IMR-90 (cell line): Measurements from ENCODE around the gene IPO13. TPM values are rescaled to one million over a fixed set of nuclear protein-coding genes. Genes with fewer than 3 reads are reported as not detected.

Experiments used
- ATAC-seq: fragments of 200-7000 bp; cut with Tn5 transposase; 2 replicates; pipeline ENCODE4 v1.9.1; 2020; ENCODE audit warnings: low read depth, mild to moderate bottlenecking, moderate library complexity
- BruUV-seq: library from RNA; stranded (reverse); fragments of 400-500 nt; replicated peaks from 2 replicates; lab custom pipeline; 2021; lab: Mats Ljungman, UMichigan
- CTCF ChIA-PET: fragments of 300-600 bp; formaldehyde crosslinking; extraction: SDS; loops from one replicate; lab custom pipeline; 2021; ENCODE audit warnings: antibody characterized with exemption; lab: Yijun Ruan, JAX
- POLR2A ChIA-PET: fragments of 300-600 bp; sonication (Branson Sonifier 250); formaldehyde crosslinking; loops from one replicate; lab custom pipeline; 2022; ENCODE audit warnings: antibody characterized with exemption; ENCODE audit not compliant: unreplicated experiment; lab: Charles Lee
- DNase-seq: peaks from one replicate; pipeline ENCODE4 v3.0.0; 2013
- H2AFZ ChIP-seq: replicated peaks from 2 replicates; pipeline ENCODE3; 2013; ENCODE audit warnings: low read length, mild to moderate bottlenecking; ENCODE audit not compliant: poor library complexity
- H2AK5ac ChIP-seq: 2 replicates; pipeline ENCODE4 v1.6.1; 2013; ENCODE audit warnings: low read depth, low read length, inconsistent platforms
- H2AK9ac ChIP-seq: replicated peaks from 2 replicates; pipeline ENCODE3; 2013; ENCODE audit warnings: mild to moderate bottlenecking, low read depth, low read length, moderate library complexity; ENCODE audit not compliant: poor library complexity
- H2BK120ac ChIP-seq: 2 replicates; pipeline ENCODE4 v1.6.1; 2013; ENCODE audit warnings: low read depth, low read length, inconsistent platforms
- H2BK15ac ChIP-seq: 3 replicates; pipeline ENCODE4 v1.6.1; 2013; ENCODE audit warnings: low read depth, low read length, inconsistent platforms
- H2BK20ac ChIP-seq: 2 replicates; pipeline ENCODE4 v1.6.1; 2013; ENCODE audit warnings: low read depth, mild to moderate bottlenecking, inconsistent platforms, low read length, moderate library complexity
- H2BK5ac ChIP-seq: 2 replicates; pipeline ENCODE4 v1.6.1; 2013; ENCODE audit warnings: mild to moderate bottlenecking, low read depth, low read length, inconsistent platforms; ENCODE audit not compliant: poor library complexity, severe bottlenecking
- H3K14ac ChIP-seq: replicated peaks from 2 replicates; pipeline ENCODE4 v1.6.1; 2013; ENCODE audit warnings: low read depth, low read length, inconsistent platforms
- H3K18ac ChIP-seq: 2 replicates; pipeline ENCODE4 v1.6.1; 2013; ENCODE audit warnings: low read depth, low read length, control low read depth
- H3K23ac ChIP-seq: 2 replicates; pipeline ENCODE4 v1.6.1; 2013; ENCODE audit warnings: low read depth, low read length, inconsistent platforms
- H3K27ac ChIP-seq: 2 replicates; pipeline ENCODE4 v1.5.1; 2013; ENCODE audit warnings: mild to moderate bottlenecking, control low read depth, low read length; ENCODE audit not compliant: insufficient read depth
- H3K27me3 ChIP-seq: 2 replicates; pipeline ENCODE4 v1.6.1; 2013; ENCODE audit warnings: low read length; ENCODE audit not compliant: control insufficient read depth, insufficient read depth
- H3K36me3 ChIP-seq: 2 replicates; pipeline ENCODE4 v1.6.1; 2013; ENCODE audit warnings: low read length, mixed read lengths; ENCODE audit not compliant: control insufficient read depth, insufficient read depth
- H3K4ac ChIP-seq: 2 replicates; pipeline ENCODE4 v1.6.1; 2013; ENCODE audit warnings: low read depth, low read length, inconsistent platforms
- H3K4me1 ChIP-seq: 2 replicates; pipeline ENCODE4 v1.6.1; 2013; ENCODE audit warnings: low read length, mixed read lengths; ENCODE audit not compliant: control insufficient read depth, insufficient read depth
- H3K4me2 ChIP-seq: 2 replicates; pipeline ENCODE4 v1.6.1; 2013; ENCODE audit warnings: low read depth, mild to moderate bottlenecking, control low read depth, low read length, moderate library complexity
- H3K4me3 ChIP-seq: 2 replicates; pipeline ENCODE4 v1.5.1; 2013; ENCODE audit warnings: low read depth, mild to moderate bottlenecking, control low read depth, low read length, moderate library complexity; ENCODE audit not compliant: insufficient read depth
- H3K56ac ChIP-seq: 2 replicates; pipeline ENCODE4 v1.6.1; 2013; ENCODE audit warnings: low read length, inconsistent platforms; ENCODE audit not compliant: insufficient read depth; ENCODE audit errors: extremely low read depth
- H3K79me1 ChIP-seq, 2 experiments: 2 replicates each; pipeline ENCODE4 v1.6.1; 2013; ENCODE audit warnings: low read length in 2 of 2, inconsistent platforms in 1 of 2, low read depth in 1 of 2
- H3K9ac ChIP-seq: 2 replicates; pipeline ENCODE4 v1.6.1; 2013; ENCODE audit warnings: low read depth, low read length, control low read depth
- H3K9me1 ChIP-seq: 2 replicates; pipeline ENCODE4 v1.6.1; 2013; ENCODE audit warnings: low read length, inconsistent platforms; ENCODE audit not compliant: insufficient read depth
- H3K9me3 ChIP-seq: 2 replicates; pipeline ENCODE4 v1.6.1; 2013; ENCODE audit warnings: low read length; ENCODE audit not compliant: control insufficient read depth, insufficient read depth
- H4K20me1 ChIP-seq: 2 replicates; pipeline ENCODE4 v1.6.1; 2013; ENCODE audit warnings: low read length, inconsistent platforms; ENCODE audit not compliant: insufficient read depth
- H4K5ac ChIP-seq: 2 replicates; pipeline ENCODE4 v1.6.1; 2013; ENCODE audit warnings: mild to moderate bottlenecking, low read depth, low read length, control low read depth
- H4K8ac ChIP-seq, 2 experiments: 2 replicates each; pipeline ENCODE4 v1.6.1; 2013; ENCODE audit warnings: low read depth in 2 of 2, low read length in 2 of 2, control low read depth in 1 of 2, inconsistent platforms in 1 of 2
- H4K91ac ChIP-seq: 2 replicates; pipeline ENCODE4 v1.6.1; 2013; ENCODE audit warnings: low read depth, low read length, inconsistent platforms; ENCODE audit not compliant: insufficient read depth
- BHLHE40 ChIP-seq: fragments of 150-350 bp; IDR thresholded peaks from 2 replicates; pipeline ENCODE4 v1.6.1; 2016; ENCODE audit warnings: mild to moderate bottlenecking, low read depth, low read length
- CEBPB ChIP-seq: IDR thresholded peaks from 2 replicates; pipeline ENCODE4 v1.6.1; 2012; ENCODE audit warnings: low read depth, low read length, improper control_type of control experiment
- CHD1 ChIP-seq: IDR thresholded peaks from 2 replicates; pipeline ENCODE4 v1.6.1; 2012; ENCODE audit warnings: low read depth, low read length, improper control_type of control experiment
- CTCF ChIP-seq: conservative IDR thresholded peaks from 2 replicates; pipeline ENCODE4 v1.5.1; 2012; ENCODE audit warnings: mild to moderate bottlenecking, low read depth, low read length, improper control_type of control experiment
- ELK1 ChIP-seq: fragments of 150-350 bp; IDR thresholded peaks from 2 replicates; pipeline ENCODE4 v1.6.1; 2016; ENCODE audit warnings: low read depth, mild to moderate bottlenecking, low read length, moderate library complexity, borderline replicate concordance
- FOS ChIP-seq: fragments of 150-350 bp; IDR thresholded peaks from 2 replicates; pipeline ENCODE4 v1.6.1; 2016; ENCODE audit warnings: low read depth, low read length
- MAFK ChIP-seq: IDR thresholded peaks from 2 replicates; pipeline ENCODE4 v1.6.1; 2012; ENCODE audit warnings: low read depth, low read length, improper control_type of control experiment
- MAZ ChIP-seq: IDR thresholded peaks from 2 replicates; pipeline ENCODE4 v1.6.1; 2012; ENCODE audit warnings: low read depth, mild to moderate bottlenecking, low read length, improper control_type of control experiment, moderate library complexity, borderline replicate concordance
- MXI1 ChIP-seq: IDR thresholded peaks from 2 replicates; pipeline ENCODE4 v1.6.1; 2012; ENCODE audit warnings: low read depth, mild to moderate bottlenecking, low read length, moderate library complexity, borderline replicate concordance
- NFE2L2 ChIP-seq: fragments of 150-350 bp; IDR thresholded peaks from 2 replicates; pipeline ENCODE4 v1.6.1; 2016; ENCODE audit warnings: low read depth, mild to moderate bottlenecking, low read length
- POLR2A ChIP-seq: IDR thresholded peaks from 2 replicates; pipeline ENCODE4 v1.6.1; 2012; ENCODE audit warnings: mild to moderate bottlenecking, low read depth, low read length
- RAD21 ChIP-seq: IDR thresholded peaks from 2 replicates; pipeline ENCODE4 v1.6.1; 2012; ENCODE audit warnings: low read length, improper control_type of control experiment
- RCOR1 ChIP-seq: IDR thresholded peaks from 2 replicates; pipeline ENCODE4 v1.6.1; 2012; ENCODE audit warnings: mild to moderate bottlenecking, low read length, improper control_type of control experiment; ENCODE audit not compliant: insufficient replicate concordance
- RFX5 ChIP-seq: IDR thresholded peaks from 2 replicates; pipeline ENCODE4 v1.8.0; 2012; ENCODE audit warnings: low read depth, mild to moderate bottlenecking, low read length, moderate library complexity
- SMC3 ChIP-seq: fragments of 150-350 bp; IDR thresholded peaks from 2 replicates; pipeline ENCODE4 v1.6.1; 2016; ENCODE audit warnings: low read depth, mild to moderate bottlenecking, antibody characterized with exemption, low read length, moderate library complexity
- WGBS, 2 experiments: methylation state at CpG; one replicate each; pipeline versions ENCODE4 v1.1.5 to v1.1.7; 2013; ENCODE audit warnings: missing lambda C conversion rate in 2 of 2; ENCODE audit not compliant: insufficient read length in 1 of 2; ENCODE audit errors: extremely low coverage in 2 of 2; 5-methylcytosine and 5-hydroxymethylcytosine counted together
- dilution Hi-C: fragments of 300-500 bp; cut with HindIII; formaldehyde crosslinking; loops from one replicate; pipeline ENCODE4 v1.14.3; 2018; ENCODE audit warnings: low sequenced_read_pairs; ENCODE audit not compliant: unreplicated experiment
- in situ Hi-C: fragments of 300-500 bp; cut with MboI; formaldehyde crosslinking; loops from 3 replicates; pipeline ENCODE4 v1.14.3; 2019; ENCODE audit warnings: low sequenced_read_pairs, inconsistent platforms, mixed read lengths
- intact Hi-C: fragments of 100-400 bp; cut with micrococcal nuclease; formaldehyde crosslinking; loops from 2 replicates; pipeline ENCODE4 v1.10.0; 2022
- polyA plus RNA-seq, 3 experiments: library from polyadenylated mRNA; depleted of rRNA; stranded (reverse); fragments of >200 nt; gene quantifications; 2 replicates each; pipeline ENCODE4 v1.2.3, GENCODE V29; 2012; ENCODE audit warnings: low replicate concordance in 1 of 3
- total RNA-seq: library from RNA; depleted of rRNA; stranded (reverse); fragments of >200 nt; gene quantifications from 2 replicates; pipeline ENCODE4 v1.2.3, GENCODE V29; 2012
- TF ChIP-seq, protein P1 (sequence below): fragments of 150-350 bp; IDR thresholded peaks from 2 replicates; pipeline ENCODE4 v1.6.1; 2017; ENCODE audit warnings: mild to moderate bottlenecking, antibody characterized with exemption, low read length, low read depth

IPO13 gene
- total and polyA plus RNA-seq, 2 of the 4 experiments (the other 2 are of a cell fraction), result 15.2 to 18.7 TPM

GRCh38 chr1:43924516-43924915 is 22.2 kb upstream of the IPO13 start:
- peaks cover 6% of the 10 kb centered on the region for H3K36me3 ChIP-seq
- peaks cover 1% of the 10 kb centered on the region for H3K9me3 ChIP-seq
- 82% methylated on average over 4 of the region's 4 CpGs; no CpG with 5 or more reads in 1 of the 2 experiments for WGBS, 2 experiments
- no peak overlapping the region for H3K18ac ChIP-seq
- CTCF ChIA-PET, result interaction anchor here (0.6 kb wide), 1 partner anchor 161 kb away, joined by 3 read pairs; no protein-coding TSS in a partner anchor
- H2BK15ac ChIP-seq, result no peak overlapping the region
- H3K56ac ChIP-seq, result no peak overlapping the region
- no peak for ATAC-seq
- no peaks in the 10 kb centered on the region for H3K27me3 ChIP-seq
- dilution Hi-C loops (no loop called here), in situ Hi-C loops (no loop called here), intact Hi-C loops (no loop called here)
- H3K4me1 ChIP-seq, result peaks cover 1% of the 10 kb centered on the region; the same call in 1 of the 2 replicates
- H3K27ac ChIP-seq, result no peak overlapping the region
- no peak overlapping the region for H3K14ac ChIP-seq
- no peak overlapping the region for H4K91ac ChIP-seq
- no peak overlapping the region for H2AK9ac ChIP-seq
- no TSS peak for BruUV-seq
- H4K20me1 ChIP-seq, result no peaks in the 10 kb centered on the region
- 0 out of 4 replicates have a peak, but pooled peaks cover 0 to 4% of the 10 kb centered on the region in 2 experiments for H3K79me1 ChIP-seq
- no peak overlapping the region for H2AFZ ChIP-seq
- H3K4me3 ChIP-seq, result no peak overlapping the region
- DNase-seq, result peak; percentile 26
- no peak overlapping the region for H3K4me2 ChIP-seq
- no peak overlapping the region for H4K5ac ChIP-seq
- no peak overlapping the region for H2BK5ac ChIP-seq
- no peak overlapping the region; the same call in 1 of the 2 replicates for H3K23ac ChIP-seq
- no peak overlapping the region for H2BK120ac ChIP-seq
- H3K9ac ChIP-seq, result no peak overlapping the region
- no peak overlapping the region for H4K8ac ChIP-seq
- H2BK20ac ChIP-seq, result no peak overlapping the region
- POLR2A ChIA-PET, result no interaction called here
- no peak for TF ChIP-seq RFX5
- no peak for TF ChIP-seq MXI1
- TF ChIP-seq NFE2L2, result no peak
- TF ChIP-seq BHLHE40, result no peak
- no peak for TF ChIP-seq POLR2A
- TF ChIP-seq MAFK, result no peak
- no peak for TF ChIP-seq CTCF
- no peak for TF ChIP-seq RAD21
- no peak for TF ChIP-seq CHD1
- no peak for TF ChIP-seq RCOR1
- TF ChIP-seq, protein P1, sequence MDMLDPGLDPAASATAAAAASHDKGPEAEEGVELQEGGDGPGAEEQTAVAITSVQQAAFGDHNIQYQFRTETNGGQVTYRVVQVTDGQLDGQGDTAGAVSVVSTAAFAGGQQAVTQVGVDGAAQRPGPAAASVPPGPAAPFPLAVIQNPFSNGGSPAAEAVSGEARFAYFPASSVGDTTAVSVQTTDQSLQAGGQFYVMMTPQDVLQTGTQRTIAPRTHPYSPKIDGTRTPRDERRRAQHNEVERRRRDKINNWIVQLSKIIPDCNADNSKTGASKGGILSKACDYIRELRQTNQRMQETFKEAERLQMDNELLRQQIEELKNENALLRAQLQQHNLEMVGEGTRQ, result no peak
- no peak for TF ChIP-seq ELK1
- TF ChIP-seq MAZ, result no peak
- no peak for TF ChIP-seq CEBPB
- TF ChIP-seq FOS, result no peak
- TF ChIP-seq SMC3, result no peak
- peaks cover 22% of the 10 kb centered on the region; the same call in 1 of the 2 replicates for H3K9me1 ChIP-seq
- H3K4ac ChIP-seq, result no peak overlapping the region
- H2AK5ac ChIP-seq, result no peak overlapping the region
